ENCODE results near the gene MYO3B. TPM values are rescaled to one million over a fixed set of nuclear protein-coding genes. Genes with fewer than 3 reads are reported as not detected.

MYO3B gene
- total RNA-seq, 1 donor from 2014 or later: not detected

DNA sequence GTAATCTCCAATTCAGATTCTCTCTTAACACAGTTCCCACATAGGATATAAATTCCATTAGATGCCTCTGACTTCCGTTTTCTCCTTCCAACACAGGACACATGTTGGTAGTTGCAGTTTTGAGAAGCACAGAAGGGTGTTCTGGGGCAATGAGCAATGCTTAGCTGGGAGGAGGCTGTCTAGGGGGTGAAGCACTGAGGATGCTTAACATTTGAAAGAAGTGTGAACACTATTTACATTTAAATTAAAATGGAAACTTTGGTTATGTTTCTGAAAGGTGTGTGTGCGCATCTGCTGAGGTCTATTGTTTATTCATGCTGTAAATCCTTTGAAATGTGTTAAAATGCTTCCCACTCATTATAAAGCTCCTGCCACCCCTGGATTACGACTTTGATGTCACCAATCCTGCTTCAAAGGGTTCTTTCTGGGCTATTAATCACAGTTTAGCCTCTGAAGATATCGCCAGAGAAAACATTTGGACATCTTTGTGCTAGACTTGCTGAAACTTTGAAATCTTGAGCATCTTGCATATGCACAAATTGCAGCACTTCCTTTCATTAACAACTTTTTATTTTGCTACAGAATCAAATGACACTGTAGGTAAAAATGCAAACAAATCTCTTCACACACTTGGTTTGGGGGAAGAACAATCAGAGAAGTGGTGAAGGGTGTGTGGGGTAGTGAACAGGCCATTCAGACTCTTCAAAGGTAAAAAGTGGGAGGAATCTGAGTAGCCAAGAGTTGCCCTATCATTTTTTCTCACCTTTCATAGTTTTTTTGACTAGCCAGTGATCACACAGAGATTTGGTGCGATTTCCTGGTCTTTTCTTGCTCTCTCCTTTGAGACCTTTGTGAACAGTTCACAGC is 258.4 kb downstream of the MYO3B start:
- CTCF ChIA-PET: no interaction called here
- H3K27me3 Mint-ChIP-seq: peaks cover 3% of the 10 kb centered on the region
- no peaks in the 10 kb centered on the region for H3K4me1 Mint-ChIP-seq
- POLR2A ChIA-PET: no interaction called here
- DNase-seq: no peak
- H3K4me3 Mint-ChIP-seq: no peak overlapping the region
- H3K36me3 Mint-ChIP-seq (ENCODE audit: low read depth): no peaks in the 10 kb centered on the region
- no peak for ATAC-seq (ENCODE audit: low read depth)
- H3K9me3 Mint-ChIP-seq: no peaks in the 10 kb centered on the region
- TF ChIP-seq, protein P1, sequence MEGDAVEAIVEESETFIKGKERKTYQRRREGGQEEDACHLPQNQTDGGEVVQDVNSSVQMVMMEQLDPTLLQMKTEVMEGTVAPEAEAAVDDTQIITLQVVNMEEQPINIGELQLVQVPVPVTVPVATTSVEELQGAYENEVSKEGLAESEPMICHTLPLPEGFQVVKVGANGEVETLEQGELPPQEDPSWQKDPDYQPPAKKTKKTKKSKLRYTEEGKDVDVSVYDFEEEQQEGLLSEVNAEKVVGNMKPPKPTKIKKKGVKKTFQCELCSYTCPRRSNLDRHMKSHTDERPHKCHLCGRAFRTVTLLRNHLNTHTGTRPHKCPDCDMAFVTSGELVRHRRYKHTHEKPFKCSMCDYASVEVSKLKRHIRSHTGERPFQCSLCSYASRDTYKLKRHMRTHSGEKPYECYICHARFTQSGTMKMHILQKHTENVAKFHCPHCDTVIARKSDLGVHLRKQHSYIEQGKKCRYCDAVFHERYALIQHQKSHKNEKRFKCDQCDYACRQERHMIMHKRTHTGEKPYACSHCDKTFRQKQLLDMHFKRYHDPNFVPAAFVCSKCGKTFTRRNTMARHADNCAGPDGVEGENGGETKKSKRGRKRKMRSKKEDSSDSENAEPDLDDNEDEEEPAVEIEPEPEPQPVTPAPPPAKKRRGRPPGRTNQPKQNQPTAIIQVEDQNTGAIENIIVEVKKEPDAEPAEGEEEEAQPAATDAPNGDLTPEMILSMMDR (IDR thresholded peaks at IDR 0.05): no peak
- intact Hi-C loops (cut with micrococcal nuclease): no loop called here
- H3K27ac Mint-ChIP-seq: no peak overlapping the region

DNA sequence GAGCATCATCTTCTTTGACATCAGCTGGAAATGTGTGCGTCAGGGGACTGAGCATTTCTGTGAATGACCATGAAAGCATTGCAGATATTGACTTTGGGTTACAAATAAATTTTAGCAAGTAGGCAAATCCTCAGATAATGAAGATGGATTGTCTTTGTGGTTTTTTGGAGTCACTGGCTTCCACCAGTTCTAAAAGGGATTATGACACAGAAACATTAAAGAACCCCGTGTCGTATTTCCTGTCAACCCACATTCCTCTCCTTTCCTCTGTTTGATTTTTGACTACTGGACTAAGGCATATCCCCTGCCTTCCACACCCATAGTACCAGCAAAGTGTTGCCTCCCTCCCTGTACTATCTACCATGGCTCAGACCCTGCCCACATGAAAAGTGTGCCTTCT is 268.1 kb downstream of the MYO3B start:
- intact Hi-C loops (cut with micrococcal nuclease): no loop called here
- no peaks in the 10 kb centered on the region for H3K36me3 Mint-ChIP-seq (ENCODE audit: low read depth)
- DNase-seq (no peak), ATAC-seq (ENCODE audit: low read depth) (no peak)
- no peaks in the 10 kb centered on the region for H3K4me1 Mint-ChIP-seq
- POLR2A ChIA-PET: no interaction called here
- H3K9me3 Mint-ChIP-seq: no peaks in the 10 kb centered on the region
- H3K4me3 Mint-ChIP-seq: no peak overlapping the region
- TF ChIP-seq, protein P1 (IDR thresholded peaks at IDR 0.05): no peak
- no peaks in the 10 kb centered on the region for H3K27me3 Mint-ChIP-seq
- CTCF ChIA-PET: no interaction called here
- H3K27ac Mint-ChIP-seq: no peak overlapping the region

DNA sequence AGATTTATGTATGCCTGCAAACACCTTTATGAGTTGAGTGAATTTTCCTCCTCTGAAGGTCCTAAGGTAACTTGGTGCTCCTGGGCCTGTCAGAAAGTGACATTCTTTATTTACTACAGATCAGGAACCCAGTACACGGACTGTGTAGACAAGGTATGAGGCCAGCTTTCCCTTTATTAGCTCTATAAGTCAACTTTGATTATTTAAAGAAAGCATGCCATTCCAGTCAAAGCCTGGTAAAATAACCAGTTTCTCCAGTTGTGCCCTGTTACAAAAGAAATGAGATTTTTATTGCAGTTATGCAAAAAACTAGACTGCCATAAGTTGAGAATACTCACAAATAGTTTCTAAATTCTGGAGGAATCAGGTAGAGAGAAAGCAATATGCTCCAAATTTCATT is 271.1 kb downstream of the MYO3B start:
- Mint-ChIP-seq H3K9me3 (no peaks in the 10 kb centered on the region), H3K4me3 (no peak overlapping the region), H3K27ac (no peak overlapping the region), H3K4me1 (no peaks in the 10 kb centered on the region), H3K27me3 (no peaks in the 10 kb centered on the region), H3K36me3 (ENCODE audit: low read depth) (no peaks in the 10 kb centered on the region)
- TF ChIP-seq, protein P1 (IDR thresholded peaks at IDR 0.05): no peak
- POLR2A ChIA-PET: no interaction called here
- intact Hi-C loops (cut with micrococcal nuclease): no loop called here
- DNase-seq: no peak
- ATAC-seq (ENCODE audit: low read depth): no peak
- CTCF ChIA-PET: no interaction called here

DNA sequence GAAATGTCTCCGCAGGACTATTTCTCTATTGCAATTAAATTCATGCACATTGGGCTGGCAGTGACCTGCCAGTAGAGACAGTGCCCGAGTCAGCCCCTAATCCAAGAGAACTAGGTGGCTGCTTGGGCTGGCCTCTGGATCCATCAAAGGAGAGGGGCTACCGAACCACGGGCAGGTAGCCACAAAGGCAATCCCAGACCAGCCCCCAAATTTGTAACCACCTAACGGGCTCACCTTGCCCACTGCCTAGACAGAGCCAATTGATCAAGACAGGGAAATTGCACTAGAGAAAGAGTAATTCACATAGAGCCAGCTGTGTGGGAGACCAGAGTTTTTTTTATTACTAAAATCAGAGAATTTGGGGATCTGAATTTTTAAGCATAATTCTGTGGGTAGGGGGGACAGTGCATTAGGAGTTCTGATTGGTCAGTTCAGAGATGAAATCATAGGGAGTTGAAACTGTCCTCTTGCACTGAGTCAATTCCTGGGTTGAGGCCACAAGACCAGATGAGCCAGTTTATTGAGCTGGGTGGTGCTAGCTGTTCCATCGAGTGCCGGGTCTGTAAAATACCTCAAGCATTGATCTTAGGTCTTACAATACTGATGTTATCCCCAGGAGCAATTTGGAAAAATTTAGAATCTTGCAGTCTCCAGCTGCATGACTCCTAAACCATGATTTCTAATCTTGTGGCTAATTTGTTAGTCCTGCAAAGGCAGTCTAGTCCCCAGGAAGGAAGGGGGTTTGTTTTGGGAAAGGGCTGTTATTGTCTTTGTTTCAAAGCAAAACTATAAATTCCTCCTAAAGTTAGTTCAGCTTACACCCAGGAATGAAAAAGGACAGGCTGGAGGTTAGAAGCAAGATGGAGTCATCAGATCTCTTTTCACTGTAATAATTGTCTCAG is 276.8 kb downstream of the MYO3B start:
- Mint-ChIP-seq H3K27me3 (no peaks in the 10 kb centered on the region), H3K4me3 (no peak overlapping the region), H3K27ac (no peak overlapping the region), H3K4me1 (no peaks in the 10 kb centered on the region), H3K9me3 (no peaks in the 10 kb centered on the region), H3K36me3 (ENCODE audit: low read depth) (no peaks in the 10 kb centered on the region)
- DNase-seq: no peak
- ChIA-PET POLR2A (no interaction called here), CTCF (no interaction called here)
- TF ChIP-seq, protein P1 (IDR thresholded peaks at IDR 0.05): no peak
- intact Hi-C loops (cut with micrococcal nuclease): no loop called here
- ATAC-seq (ENCODE audit: low read depth): no peak

Measured in activated B cell treated with CpG ODN at 0.5 μM for 24 hours (primary cell).